ENCODE data around the gene SP4.
A peak's percentile ranks its signal among the peaks of the same experiment; 100 is the strongest.

Gene SP4

GRCh38 chr7:21427871-21428658 is at the start of gene SP4:
TSS of gene SP4 (plus strand) at chr7:21428083. CDS start at chr7:21428252, 169 bp downstream.
- peak; percentile 96 for DNase-seq

GRCh38 chr7:21383227-21384220 is 44.4 kb upstream of the SP4 start:
- DNase-seq: no peak

GRCh38 chr7:21393937-21394336 is 33.9 kb upstream of the SP4 start:
- DNase-seq: no peak

GRCh38 chr7:21401944-21402343 is 25.9 kb upstream of the SP4 start:
- DNase-seq: no peak

- no peak for DNase-seq
These were observed 19.9 kb upstream of the SP4 start for GRCh38 chr7:21407796-21408480.

- DNase-seq: no peak
These were observed 19.4 kb upstream of the SP4 start for GRCh38 chr7:21408481-21408820.

GRCh38 chr7:21412410-21412851 is 15.5 kb upstream of the SP4 start:
- DNase-seq: no peak

- no peak for DNase-seq
These were observed 14.9 kb upstream of the SP4 start for GRCh38 chr7:21412957-21413356.

GRCh38 chr7:21413502-21413901 is 14.4 kb upstream of the SP4 start:
- DNase-seq: no peak

GRCh38 chr7:21414795-21415393 is 13.0 kb upstream of the SP4 start:
- DNase-seq: no peak

GRCh38 chr7:21417647-21418046 is 10.2 kb upstream of the SP4 start:
- DNase-seq: no peak

- no peak for DNase-seq
These were observed 5.1 kb upstream of the SP4 start for GRCh38 chr7:21422751-21423150.

- no peak for DNase-seq
These were observed 2.6 kb upstream of the SP4 start for GRCh38 chr7:21425290-21425689.

GRCh38 chr7:21426286-21427181 is 1.3 kb upstream of the SP4 start:
- no peak for DNase-seq

GRCh38 chr7:21427182-21427870 is 557 bp upstream of the SP4 start:
- DNase-seq: peak; percentile 99

GRCh38 chr7:21428659-21428941 is 717 bp downstream of the SP4 start:
- no peak for DNase-seq

GRCh38 chr7:21429021-21429420 is 1.1 kb downstream of the SP4 start:
- DNase-seq: no peak

GRCh38 chr7:21429786-21430574 is 2.1 kb downstream of the SP4 start:
- no peak for DNase-seq

- DNase-seq: no peak
These were observed 2.7 kb downstream of the SP4 start for GRCh38 chr7:21430575-21430954.

GRCh38 chr7:21443149-21443841 is 15.4 kb downstream of the SP4 start:
- no peak for DNase-seq

Data from CD4-positive, alpha-beta T cell treated with Interferon gamma for 1 hour (primary cell).